Chondrocyte (in vitro differentiated cells): ENCODE data around the gene SNRPA. TPM values are rescaled to one million over a fixed set of nuclear protein-coding genes. Genes with fewer than 3 reads are reported as not detected.
"Not testable (repeated sequence)": the region's sequence is repeated elsewhere in the genome, so short reads cannot be mapped to it uniquely, and the experiment has no call there.

ENCODE experiments used
- DNase-seq: peaks from one replicate; pipeline ENCODE4 v3.0.0; 2021; ENCODE audit warnings: mixed read lengths, low spot score
- H3K27ac Mint-ChIP-seq: one replicate; pipeline ENCODE4 v1.8.0; 2021; ENCODE audit warnings: mild to moderate bottlenecking, moderate library complexity, mixed read lengths; ENCODE audit not compliant: unreplicated experiment
- H3K27me3 Mint-ChIP-seq: 2 replicates; pipeline ENCODE4 v1.8.0; 2021; ENCODE audit warnings: low read depth, mixed read lengths
- H3K36me3 Mint-ChIP-seq: 2 replicates; pipeline ENCODE4 v1.8.0; 2021; ENCODE audit warnings: low read depth, mixed read lengths
- H3K4me1 Mint-ChIP-seq: 2 replicates; pipeline ENCODE4 v1.8.0; 2021; ENCODE audit warnings: low read depth, mild to moderate bottlenecking, mixed read lengths
- H3K4me3 Mint-ChIP-seq: one replicate; pipeline ENCODE4 v1.8.0; 2021; ENCODE audit warnings: mild to moderate bottlenecking, moderate library complexity, mixed read lengths; ENCODE audit not compliant: unreplicated experiment
- H3K9me3 Mint-ChIP-seq: 2 replicates; pipeline ENCODE4 v1.8.0; 2021; ENCODE audit warnings: low read depth, mixed read lengths
- CTCF ChIP-seq: fragments of 200-600 bp; sonication (generic); IDR thresholded peaks from 2 replicates; pipeline ENCODE4 v1.5.0; 2021; ENCODE audit warnings: antibody characterized with exemption, mild to moderate bottlenecking, moderate library complexity
- total RNA-seq: library from RNA; stranded (reverse); gene quantifications from 3 replicates; pipeline ENCODE4 v1.2.1, GENCODE V29; 2021

Gene SNRPA
- total RNA-seq, 1 donor from 2014 or later: 34.9 TPM

- no peaks in the 10 kb centered on the region for H3K27me3 Mint-ChIP-seq
- H3K9me3 Mint-ChIP-seq: no peaks in the 10 kb centered on the region
- peak overlapping the region; percentile 16 for H3K4me3 Mint-ChIP-seq
- H3K4me1 Mint-ChIP-seq: peaks cover 72% of the 10 kb centered on the region
- H3K27ac Mint-ChIP-seq: peak overlapping the region; percentile 45
- no peak for TF ChIP-seq CTCF
- no peak for DNase-seq
- peaks cover 11% of the 10 kb centered on the region for H3K36me3 Mint-ChIP-seq
Observed at GRCh38 chr19:40809358-40810086, 58.5 kb downstream of the SNRPA start.

- Mint-ChIP-seq H3K36me3 (peaks cover 11% of the 10 kb centered on the region), H3K27me3 (no peaks in the 10 kb centered on the region), H3K9me3 (no peaks in the 10 kb centered on the region), H3K4me1 (peaks cover 66% of the 10 kb centered on the region), H3K27ac (peak overlapping the region; percentile 45), H3K4me3 (peak overlapping the region; percentile 85)
- TF ChIP-seq CTCF: no peak
- no peak for DNase-seq
Observed at GRCh38 chr19:40810160-40810559, 59.2 kb downstream of the SNRPA start.

GRCh38 chr19:40810649-40811408 is 59.8 kb downstream of the SNRPA start:
- TF ChIP-seq CTCF: peak; percentile 9
- H3K4me1 Mint-ChIP-seq: peaks cover 59% of the 10 kb centered on the region
- H3K27ac Mint-ChIP-seq: peak overlapping the region; percentile 92
- peak overlapping the region; percentile 85 for H3K4me3 Mint-ChIP-seq
- not testable (repeated sequence) for H3K9me3 Mint-ChIP-seq, H3K27me3 Mint-ChIP-seq, DNase-seq
- H3K36me3 Mint-ChIP-seq: peaks cover 11% of the 10 kb centered on the region

GRCh38 chr19:40811478-40812341 is 60.7 kb downstream of the SNRPA start:
- Mint-ChIP-seq H3K27ac (peak overlapping the region; percentile 59), H3K36me3 (peaks cover 11% of the 10 kb centered on the region), H3K4me1 (peaks cover 50% of the 10 kb centered on the region), H3K4me3 (peak overlapping the region; percentile 85), H3K27me3 (no peaks in the 10 kb centered on the region), H3K9me3 (no peaks in the 10 kb centered on the region)
- TF ChIP-seq CTCF: peak; percentile 5
- no peak for DNase-seq

GRCh38 chr19:40812571-40812970 is 61.6 kb downstream of the SNRPA start:
- not testable (repeated sequence) for H3K36me3 Mint-ChIP-seq, H3K27me3 Mint-ChIP-seq, H3K4me3 Mint-ChIP-seq, H3K9me3 Mint-ChIP-seq, DNase-seq
- Mint-ChIP-seq H3K4me1 (peaks cover 44% of the 10 kb centered on the region), H3K27ac (peak overlapping the region; percentile 85)
